Brain microvascular endothelial cell (primary cell): ENCODE data around the gene ADGRL3.

Source experiments
- DNase-seq: peaks from one replicate; pipeline ENCODE4 v3.0.0-alpha.2; 2020
- H3K27ac ChIP-seq: fragments of 250-450 bp; sonication (Bioruptor Pico); 2 replicates; pipeline ENCODE4 v1.5.1; 2020; ENCODE audit warnings: mild to moderate bottlenecking, moderate library complexity
- H3K27me3 ChIP-seq: fragments of 250-450 bp; sonication (Bioruptor Pico); replicated peaks from 2 replicates; pipeline ENCODE4 v1.5.1; 2020; ENCODE audit warnings: mild to moderate bottlenecking
- H3K36me3 ChIP-seq: fragments of 250-450 bp; sonication (Bioruptor Pico); replicated peaks from 2 replicates; pipeline ENCODE4 v1.5.1; 2020; ENCODE audit warnings: mild to moderate bottlenecking
- H3K4me3 ChIP-seq: 2 replicates; pipeline ENCODE4 v1.5.1; 2011; ENCODE audit warnings: low read depth, mild to moderate bottlenecking, control low read depth, low read length, moderate library complexity
- in situ Hi-C: cut with HindIII; loops from 2 replicates; pipeline ENCODE4 v1.10.0; 2017; ENCODE audit warnings: low sequenced_read_pairs, low pct_ligation_motif_present
- TF ChIP-seq, protein P1 (sequence below): IDR thresholded peaks from 2 replicates; pipeline ENCODE4 v1.5.1; 2011; ENCODE audit warnings: low read depth, mild to moderate bottlenecking, moderate library complexity, low read length, control low read depth, inconsistent platforms; ENCODE audit errors: missing control alignments

ADGRL3 gene

GRCh38 chr4:61319156-61319555 is 119.0 kb downstream of the ADGRL3 start:
- DNase-seq: no peak
- Histone ChIP-seq H3K4me3 (no peak overlapping the region), H3K27me3 (no peaks in the 10 kb centered on the region), H3K27ac (no peak overlapping the region), H3K36me3 (no peaks in the 10 kb centered on the region)
- in situ Hi-C loops: no loop called here
- TF ChIP-seq, protein P1, sequence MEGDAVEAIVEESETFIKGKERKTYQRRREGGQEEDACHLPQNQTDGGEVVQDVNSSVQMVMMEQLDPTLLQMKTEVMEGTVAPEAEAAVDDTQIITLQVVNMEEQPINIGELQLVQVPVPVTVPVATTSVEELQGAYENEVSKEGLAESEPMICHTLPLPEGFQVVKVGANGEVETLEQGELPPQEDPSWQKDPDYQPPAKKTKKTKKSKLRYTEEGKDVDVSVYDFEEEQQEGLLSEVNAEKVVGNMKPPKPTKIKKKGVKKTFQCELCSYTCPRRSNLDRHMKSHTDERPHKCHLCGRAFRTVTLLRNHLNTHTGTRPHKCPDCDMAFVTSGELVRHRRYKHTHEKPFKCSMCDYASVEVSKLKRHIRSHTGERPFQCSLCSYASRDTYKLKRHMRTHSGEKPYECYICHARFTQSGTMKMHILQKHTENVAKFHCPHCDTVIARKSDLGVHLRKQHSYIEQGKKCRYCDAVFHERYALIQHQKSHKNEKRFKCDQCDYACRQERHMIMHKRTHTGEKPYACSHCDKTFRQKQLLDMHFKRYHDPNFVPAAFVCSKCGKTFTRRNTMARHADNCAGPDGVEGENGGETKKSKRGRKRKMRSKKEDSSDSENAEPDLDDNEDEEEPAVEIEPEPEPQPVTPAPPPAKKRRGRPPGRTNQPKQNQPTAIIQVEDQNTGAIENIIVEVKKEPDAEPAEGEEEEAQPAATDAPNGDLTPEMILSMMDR: no peak

- Histone ChIP-seq H3K27me3 (no peaks in the 10 kb centered on the region), H3K27ac (no peak overlapping the region), H3K4me3 (no peak overlapping the region), H3K36me3 (no peaks in the 10 kb centered on the region)
- in situ Hi-C loops: no loop called here
- no peak for DNase-seq
- TF ChIP-seq, protein P1: no peak
Observed at GRCh38 chr4:61320154-61320553, 120.0 kb downstream of the ADGRL3 start.

DNA sequence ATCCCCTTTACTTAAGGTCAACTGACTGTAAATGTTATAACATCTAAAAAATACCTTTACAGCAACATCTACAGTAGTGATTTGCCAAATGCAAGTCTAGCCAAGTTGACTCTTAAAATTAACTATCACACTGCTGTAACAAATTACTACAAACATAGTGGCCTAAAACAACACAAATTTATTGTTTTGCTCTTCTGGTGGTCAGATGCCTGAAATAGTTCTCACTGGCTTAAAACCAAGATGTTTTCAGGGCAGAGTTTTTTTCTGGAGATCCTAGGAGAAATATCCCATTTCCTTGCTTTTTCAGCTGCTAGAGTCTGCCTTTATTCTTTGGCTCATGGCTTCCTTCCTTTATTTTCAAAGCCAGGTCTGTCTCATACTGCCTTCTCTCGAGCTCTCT is 120.5 kb downstream of the ADGRL3 start:
- Histone ChIP-seq H3K27me3 (no peaks in the 10 kb centered on the region), H3K4me3 (no peak overlapping the region), H3K27ac (no peak overlapping the region), H3K36me3 (no peaks in the 10 kb centered on the region)
- in situ Hi-C loops: no loop called here
- TF ChIP-seq, protein P1: no peak
- no peak for DNase-seq

GRCh38 chr4:61332693-61333092 is 132.6 kb downstream of the ADGRL3 start:
- TF ChIP-seq, protein P1: no peak
- H3K4me3 ChIP-seq: no peak overlapping the region
- no peak for DNase-seq
- in situ Hi-C loops: no loop called here
- no peaks in the 10 kb centered on the region for H3K27me3 ChIP-seq
- H3K36me3 ChIP-seq: no peaks in the 10 kb centered on the region
- H3K27ac ChIP-seq: no peak overlapping the region

DNA sequence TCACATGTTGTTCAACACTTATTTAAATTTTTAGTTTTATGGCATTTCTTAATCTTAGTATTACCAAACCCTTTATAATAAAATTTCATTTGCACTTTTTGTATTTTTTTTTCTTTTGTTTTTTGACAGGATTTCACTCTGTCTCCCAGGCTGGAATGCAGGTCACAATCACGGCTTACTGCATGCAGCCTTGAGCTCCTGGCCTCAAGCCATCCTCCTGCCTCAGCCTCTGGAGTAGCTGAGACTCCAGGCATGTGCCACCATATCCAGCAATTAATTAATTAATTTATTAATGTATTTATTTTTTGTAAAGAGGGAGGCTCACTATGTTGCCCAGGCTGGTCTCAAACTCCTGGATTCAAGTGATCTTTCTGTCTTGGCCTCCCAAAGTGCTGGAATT is 133.4 kb downstream of the ADGRL3 start:
- in situ Hi-C loops: no loop called here
- Histone ChIP-seq H3K36me3 (no peaks in the 10 kb centered on the region), H3K4me3 (no peak overlapping the region), H3K27me3 (no peaks in the 10 kb centered on the region), H3K27ac (no peak overlapping the region)
- DNase-seq: no peak
- TF ChIP-seq, protein P1: no peak

DNA sequence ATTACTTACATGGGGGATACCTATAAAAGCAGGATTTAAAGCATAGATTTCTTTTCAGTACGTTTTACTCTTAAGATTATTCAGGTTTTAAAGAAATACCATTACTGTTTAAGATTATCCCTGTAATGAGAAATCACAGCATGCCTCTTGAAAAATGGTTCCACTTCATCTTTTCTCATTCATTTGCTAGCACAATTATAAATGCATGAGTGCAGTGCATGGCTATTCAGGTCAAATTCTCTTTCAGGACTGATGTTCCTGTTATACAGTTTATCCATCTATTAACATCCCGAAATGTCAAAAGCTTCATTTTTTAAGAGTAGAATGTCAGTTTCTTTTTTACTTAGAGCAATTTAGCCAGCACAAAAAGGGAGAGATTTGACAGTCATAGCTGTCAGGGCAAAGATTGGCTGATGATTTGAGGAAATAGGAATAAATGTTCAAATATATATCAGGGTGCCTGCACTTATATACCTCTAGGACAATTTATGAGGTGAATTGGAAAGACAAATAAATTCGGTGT is 135.2 kb downstream of the ADGRL3 start:
- DNase-seq: no peak
- in situ Hi-C loops: no loop called here
- TF ChIP-seq, protein P1: no peak
- Histone ChIP-seq H3K36me3 (no peaks in the 10 kb centered on the region), H3K27me3 (no peaks in the 10 kb centered on the region), H3K27ac (no peak overlapping the region), H3K4me3 (no peak overlapping the region)
